Measurements from ENCODE around the gene CYLC1.

Gene CYLC1, protein sequence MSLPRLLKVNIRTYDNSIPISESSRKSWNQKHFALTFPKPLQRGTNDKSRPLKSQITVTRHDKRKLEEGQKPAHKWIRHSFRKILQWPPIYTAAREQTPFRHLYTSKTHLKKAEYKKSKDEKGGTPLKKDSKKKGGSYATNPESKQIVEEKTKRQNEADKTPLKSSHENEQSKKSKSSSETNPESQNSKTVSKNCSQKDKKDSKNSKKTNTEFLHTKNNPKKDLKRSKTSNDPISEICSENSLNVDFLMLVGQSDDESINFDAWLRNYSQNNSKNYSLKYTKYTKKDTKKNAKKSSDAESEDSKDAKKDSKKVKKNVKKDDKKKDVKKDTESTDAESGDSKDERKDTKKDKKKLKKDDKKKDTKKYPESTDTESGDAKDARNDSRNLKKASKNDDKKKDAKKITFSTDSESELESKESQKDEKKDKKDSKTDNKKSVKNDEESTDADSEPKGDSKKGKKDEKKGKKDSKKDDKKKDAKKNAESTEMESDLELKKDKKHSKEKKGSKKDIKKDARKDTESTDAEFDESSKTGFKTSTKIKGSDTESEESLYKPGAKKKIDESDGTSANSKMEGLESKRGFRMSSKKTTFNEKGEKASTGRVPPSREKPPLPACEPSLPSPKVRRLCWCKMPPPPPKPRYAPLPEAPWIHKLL

DNA sequence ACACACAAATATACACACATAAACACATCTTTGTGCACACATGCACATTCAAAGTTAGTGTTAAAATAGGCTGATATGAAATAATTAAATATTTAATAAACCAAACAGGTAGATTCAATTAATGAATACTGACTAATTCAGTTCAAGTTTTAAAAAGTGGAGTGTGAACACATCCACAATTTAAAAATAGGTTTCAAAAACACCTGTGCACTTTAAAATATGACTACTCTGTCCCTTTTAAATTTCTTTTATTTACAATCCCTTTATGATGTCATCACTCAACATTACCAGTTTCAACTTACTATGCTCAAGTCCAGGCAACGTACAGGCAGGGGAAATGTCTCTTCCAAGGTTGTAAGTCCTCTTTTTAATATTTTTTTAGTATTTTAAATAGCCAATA is at the start of gene CYLC1:
TSS of gene CYLC1 (plus strand) at position 301 of the 400 bp plus-strand sequence. CDS start at position 338, 37 bp downstream.
- no peak for DNase-seq

DNA sequence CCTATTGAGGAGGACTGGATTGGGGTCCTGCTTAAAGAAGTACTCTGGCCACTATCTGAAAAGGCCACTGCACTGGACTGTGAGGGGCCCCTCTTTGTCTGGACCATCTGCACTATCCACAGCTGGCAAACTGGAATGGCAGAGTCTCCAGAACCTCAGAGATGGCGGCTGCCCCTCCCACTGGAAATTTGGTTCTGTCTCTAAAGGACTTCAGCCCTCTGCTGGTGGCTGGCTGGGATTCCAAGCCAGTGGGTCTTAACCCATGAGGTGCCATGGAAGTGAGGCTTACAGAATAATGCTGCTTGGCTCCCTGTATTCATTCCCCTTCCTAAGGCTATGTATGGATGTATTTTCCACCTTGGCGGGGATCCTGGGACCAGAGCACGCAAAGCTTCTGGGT is 41.6 kb upstream of the CYLC1 start:
- DNase-seq, result no peak

DNA sequence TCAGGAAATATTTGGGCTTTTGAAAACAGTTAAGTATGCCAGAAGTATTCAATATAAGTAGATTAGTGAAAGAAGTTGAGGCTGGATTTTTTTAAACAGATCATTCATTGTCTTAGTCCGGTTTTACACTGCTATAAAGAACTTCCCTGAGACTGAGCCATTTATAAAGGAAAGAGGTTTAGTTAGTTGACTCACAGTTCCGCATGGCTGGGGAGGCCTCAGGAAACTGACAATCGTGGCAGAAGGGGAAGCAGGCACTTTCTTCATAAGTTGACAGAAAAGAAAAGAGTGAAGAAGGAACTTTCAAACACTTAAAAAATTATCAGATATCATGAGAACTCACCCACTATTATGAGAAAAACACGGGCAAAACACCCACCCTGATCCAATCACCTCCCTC is 31.1 kb upstream of the CYLC1 start:
- DNase-seq, result no peak

DNA sequence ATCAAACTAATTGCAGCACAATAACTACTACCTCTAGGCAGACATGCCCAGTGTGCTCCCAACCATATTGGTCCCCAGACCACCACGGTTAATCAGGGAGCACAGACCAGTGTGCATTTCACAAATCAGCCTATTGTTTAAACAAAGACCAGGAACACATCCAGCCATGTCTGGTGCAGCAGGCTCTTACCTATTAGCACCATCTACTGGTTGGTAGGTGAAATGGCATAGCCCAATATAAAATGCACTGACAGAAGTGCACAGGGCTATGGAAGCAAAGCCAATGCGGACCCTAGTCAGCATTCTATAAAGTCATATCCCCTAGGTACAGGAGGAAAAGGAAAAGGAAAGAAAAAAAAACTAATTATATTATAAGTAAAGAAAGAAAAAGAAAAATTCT is 15.5 kb upstream of the CYLC1 start:
- peak in 4 of 56 donors; percentile 0 to 1 (median 0) for DNase-seq

DNA sequence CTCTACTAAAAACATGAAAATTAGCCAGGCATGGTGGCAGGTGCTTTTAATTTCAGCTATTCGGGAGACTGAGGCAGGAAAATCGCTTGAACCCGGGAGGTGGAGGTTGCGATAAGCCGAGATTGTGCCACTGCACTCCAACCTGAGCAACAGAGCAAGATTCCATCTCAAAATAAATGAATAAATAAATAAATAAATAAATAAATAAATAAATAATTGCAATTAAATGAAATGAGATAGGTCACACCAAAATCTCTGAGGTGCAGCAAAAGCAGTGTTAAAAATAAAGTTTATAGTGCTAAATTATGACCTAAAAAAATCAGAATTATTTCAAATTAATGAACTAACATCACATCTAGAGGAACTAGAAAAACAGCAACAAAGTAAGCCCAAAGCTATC is 13.6 kb upstream of the CYLC1 start:
- DNase-seq, result no peak

DNA sequence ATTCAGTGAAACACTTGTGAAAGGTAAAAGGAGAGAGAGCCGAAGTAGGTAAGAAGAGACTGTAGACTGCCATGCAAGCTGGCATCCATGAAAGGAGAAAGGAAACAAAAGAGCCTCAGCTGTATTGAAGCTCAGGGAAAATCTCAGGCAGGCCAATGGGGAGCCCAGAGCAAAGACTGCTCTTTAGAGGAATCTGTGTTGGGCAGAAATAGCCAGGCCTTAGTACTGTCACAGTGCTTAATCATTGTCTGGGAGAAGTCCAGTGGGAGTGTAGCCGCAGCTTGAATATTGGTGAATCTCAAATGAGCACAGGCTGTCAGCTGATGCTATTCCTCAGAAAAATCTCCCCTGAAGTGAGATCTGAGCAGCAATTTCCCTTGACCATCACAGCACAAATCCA is 27.6 kb downstream of the CYLC1 start:
- no peak for DNase-seq

DNA sequence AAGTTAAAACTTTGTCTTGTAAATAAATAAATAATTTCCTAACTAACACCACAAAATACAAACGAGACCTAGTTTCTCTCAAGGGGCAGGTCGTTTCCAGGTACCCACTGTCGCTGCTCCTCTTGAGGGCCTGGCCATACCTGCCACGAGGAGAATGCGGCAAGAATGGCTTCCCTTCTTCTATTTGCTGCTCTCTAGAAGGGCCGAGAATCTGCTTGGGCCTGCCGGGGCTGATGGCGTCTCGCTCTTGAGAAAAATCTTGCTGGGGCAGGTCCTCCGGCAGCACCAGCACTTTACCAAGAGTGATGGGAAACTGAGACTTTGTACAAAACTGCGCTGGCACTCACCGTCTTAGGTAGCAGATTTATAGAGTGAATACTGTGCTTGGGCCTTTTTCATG is 31.5 kb downstream of the CYLC1 start:
- no peak for DNase-seq

DNA sequence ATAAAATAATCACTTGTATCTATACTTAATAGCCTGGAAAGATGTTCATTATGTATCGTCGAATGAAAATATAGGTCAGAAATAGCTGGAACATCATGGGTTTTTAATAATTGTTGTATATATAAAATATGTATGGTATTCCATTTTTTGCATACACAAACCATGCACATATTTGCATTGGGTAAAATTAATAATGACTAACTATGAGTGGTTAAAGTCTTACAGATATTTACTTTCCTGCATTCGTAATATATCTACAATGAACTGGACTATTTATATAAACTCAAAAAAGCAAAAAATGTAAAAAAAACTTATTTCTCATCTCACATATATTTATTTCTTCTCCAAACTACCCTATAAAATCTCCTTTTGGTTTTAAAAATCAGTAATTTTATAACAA is 46.0 kb downstream of the CYLC1 start:
- no peak for DNase-seq

DNA sequence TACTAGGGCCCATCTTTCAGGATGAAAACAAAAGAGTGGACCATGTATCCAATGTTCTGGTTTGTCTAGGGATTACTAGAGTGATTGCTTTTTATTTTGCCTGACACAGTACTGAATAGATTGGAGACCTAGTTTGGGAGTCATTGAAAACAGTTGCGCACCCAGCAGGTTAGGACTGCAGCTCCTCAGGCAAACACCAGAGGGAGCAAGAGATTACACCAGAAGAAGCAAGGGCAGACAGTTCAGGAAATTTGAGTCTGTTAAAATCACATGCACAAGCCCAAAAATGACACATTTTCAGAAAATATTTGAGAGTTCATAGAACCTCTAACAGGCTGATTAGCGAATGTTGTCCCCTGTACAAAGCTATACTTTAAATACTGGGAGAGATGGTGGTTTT is 55.6 kb downstream of the CYLC1 start:
- DNase-seq, result no peak

DNA sequence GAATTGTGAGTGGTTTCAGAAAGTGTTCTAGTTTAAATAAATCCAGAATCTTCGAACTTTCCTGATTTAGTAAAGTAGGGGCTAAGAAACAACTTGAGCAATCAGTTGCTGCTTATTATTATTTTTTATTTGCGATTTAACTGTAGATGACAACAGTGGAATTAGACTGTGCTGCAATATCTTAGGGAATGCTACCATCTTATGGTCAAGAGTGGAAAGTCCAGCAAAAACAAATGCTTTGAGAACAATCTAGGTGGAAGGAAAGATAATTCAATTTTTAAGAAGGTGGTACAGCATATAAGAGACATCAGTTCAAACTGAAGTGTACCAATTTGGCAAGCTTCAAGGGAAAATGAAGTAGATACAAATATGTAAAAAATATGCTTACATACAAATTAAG is 73.3 kb downstream of the CYLC1 start:
- no peak for DNase-seq
